ENCODE data around the gene IRF2BP1.

IRF2BP1 gene

GRCh38 chr19:45886427-45887199 lies 672 bp upstream of the IRF2BP1 start:
- no peak for TF ChIP-seq CTCF (IDR thresholded peaks at IDR 0.05; ENCODE audit: control insufficient read depth, insufficient read depth, low read depth, low read length, missing control alignments)
- peak overlapping the region; percentile 62 for H3K4me3 ChIP-seq (ENCODE audit: control insufficient read depth, low read depth, low read length)
- DNase-seq (ENCODE audit: low read depth), result peak; percentile 73

GRCh38 chr19:45884682-45885555 lies 1.0 kb downstream of the IRF2BP1 start:
- peak overlapping the region; percentile 62 for H3K4me3 ChIP-seq (ENCODE audit: control insufficient read depth, low read depth, low read length)
- TF ChIP-seq CTCF (IDR thresholded peaks at IDR 0.05; ENCODE audit: control insufficient read depth, insufficient read depth, low read depth, low read length, missing control alignments), result no peak
- no peak for DNase-seq (ENCODE audit: low read depth)

- TF ChIP-seq CTCF (IDR thresholded peaks at IDR 0.05; ENCODE audit: control insufficient read depth, insufficient read depth, low read depth, low read length, missing control alignments), result no peak
Observed at GRCh38 chr19:45883881-45884681, 1.9 kb downstream of the IRF2BP1 start.

GRCh38 chr19:45883586-45883880 lies 2.4 kb downstream of the IRF2BP1 start:
- H3K4me3 ChIP-seq (ENCODE audit: control insufficient read depth, low read depth, low read length), result no peak overlapping the region; the same call in 1 of the 2 replicates
- TF ChIP-seq CTCF (IDR thresholded peaks at IDR 0.05; ENCODE audit: control insufficient read depth, insufficient read depth, low read depth, low read length, missing control alignments), result no peak
- no peak for DNase-seq (ENCODE audit: low read depth)

More at GRCh38 chr19:45883881-45884681, 1.9 kb downstream of the IRF2BP1 start:
- DNase-seq (ENCODE audit: low read depth), result no peak
- H3K4me3 ChIP-seq (ENCODE audit: control insufficient read depth, low read depth, low read length), result no peak overlapping the region; the same call in 1 of the 2 replicates

- TF ChIP-seq CTCF (IDR thresholded peaks at IDR 0.05; ENCODE audit: control insufficient read depth, insufficient read depth, low read depth, low read length, missing control alignments), result peak; percentile 97
- peak overlapping the region; percentile 0; the same call in 1 of the 2 replicates for H3K4me3 ChIP-seq (ENCODE audit: control insufficient read depth, low read depth, low read length)
- peak; percentile 13 for DNase-seq (ENCODE audit: low read depth)
Observed at GRCh38 chr19:45882652-45883585, 3.0 kb downstream of the IRF2BP1 start.

Measured in AG09309 (cell line).